Prostate gland (tissue), 2 donors: ENCODE results near the gene IRS2. TPM values are rescaled to one million over a fixed set of nuclear protein-coding genes. Genes with fewer than 3 reads are reported as not detected.

Experiments
- DNase-seq: peaks from one replicate; pipeline ENCODE4 v3.0.0-alpha.2; 2019; ENCODE audit warnings: low spot score
- H3K27ac ChIP-seq, 2 donors: fragments of 200-600 bp; sonication (generic); 2 replicates each; pipeline ENCODE4 v1.5.1; 2017 to 2019
- H3K27me3 ChIP-seq: fragments of 200-600 bp; sonication (generic); replicated peaks from 2 replicates; pipeline ENCODE4 v1.5.1; 2019; ENCODE audit not compliant: insufficient read depth
- H3K36me3 ChIP-seq, 2 donors: fragments of 200-600 bp; sonication (generic); 1 replicate in 1 of 2; 2 replicates in 1 of 2; pipeline versions ENCODE4 v1.5.1 to v1.8.1; 2017 to 2019
- H3K4me1 ChIP-seq: fragments of 200-600 bp; sonication (generic); replicated peaks from 2 replicates; pipeline ENCODE4 v1.5.1; 2019
- H3K4me3 ChIP-seq, 2 donors: fragments of 200-600 bp; sonication (generic); 2 replicates each; pipeline ENCODE4 v1.5.1; 2017 to 2019
- H3K9me3 ChIP-seq: fragments of 200-600 bp; sonication (generic); 2 replicates; pipeline ENCODE4 v1.5.1; 2017
- CTCF ChIP-seq, 4 experiments: fragments of 200-600 bp in 2 of 4; fragments of 450-650 bp in 2 of 4; sonication (generic) in 2 of 4; IDR thresholded peaks; 1 replicate in 3 of 4; 2 replicates in 1 of 4; pipeline ENCODE4 v1.5.1; 2016 to 2019; ENCODE audit warnings: antibody characterized with exemption in 4 of 4, mild to moderate bottlenecking in 2 of 4, moderate library complexity in 2 of 4
- POLR2A ChIP-seq: fragments of 450-650 bp; IDR thresholded peaks from one replicate; pipeline ENCODE4 v1.6.1; 2016; ENCODE audit warnings: antibody characterized with exemption, mild to moderate bottlenecking
- POLR2AphosphoS5 ChIP-seq: sonication (generic); formaldehyde crosslinking; IDR thresholded peaks from one replicate; pipeline ENCODE4 v1.6.1; 2017; ENCODE audit warnings: antibody characterized with exemption
- WGBS: methylation state at CpG from one replicate; pipeline ENCODE4 v1.1.5; 2018; 5-methylcytosine and 5-hydroxymethylcytosine counted together
- intact Hi-C: fragments of 100-400 bp; cut with DNase I; formaldehyde crosslinking; loops from one replicate; pipeline ENCODE4 v1.14.2; 2022
- total RNA-seq, 2 donors: library from RNA; depleted of rRNA; stranded (reverse); fragments of >200 nt; gene quantifications; one replicate each; pipeline ENCODE4 v1.1.0, GENCODE V29; 2016

IRS2 gene
- total RNA-seq, 2 donors from 2014 or later: 43.5 to 54.8 TPM

DNA sequence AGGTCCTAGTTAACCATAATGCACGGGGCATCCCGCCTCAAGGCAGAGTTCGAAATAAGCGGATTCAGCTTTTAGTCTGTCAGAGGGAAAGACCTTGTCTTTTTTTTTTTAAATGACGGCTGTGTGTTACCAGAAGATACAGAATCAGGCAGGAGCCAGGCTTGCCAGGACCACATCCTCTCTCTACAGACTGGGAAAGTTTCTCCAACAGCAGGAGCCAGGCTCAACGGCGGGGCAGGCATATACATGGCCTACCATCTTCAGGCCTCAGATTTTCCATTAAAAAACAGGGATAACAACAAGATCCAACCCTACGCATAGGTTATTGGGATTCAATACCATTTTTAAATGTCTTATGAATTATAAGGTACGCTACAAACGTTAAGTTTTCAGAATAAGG is 17.8 kb downstream of the IRS2 start:
- Histone ChIP-seq H3K4me1 (no peaks in the 10 kb centered on the region), H3K36me3 (peaks cover 0 to 6% of the 10 kb centered on the region in 2 donors), H3K27ac (no peak overlapping the region), H3K27me3 (no peaks in the 10 kb centered on the region), H3K4me3 (no peak overlapping the region), H3K9me3 (no peaks in the 10 kb centered on the region)
- intact Hi-C loops: no loop called here
- WGBS: 94% methylated on average over 10 of the region's 10 CpGs
- DNase-seq: no peak
- TF ChIP-seq CTCF (IDR thresholded peaks at IDR 0.05): no peak
- TF ChIP-seq POLR2A: no peak
- TF ChIP-seq POLR2AphosphoS5: no peak

DNA sequence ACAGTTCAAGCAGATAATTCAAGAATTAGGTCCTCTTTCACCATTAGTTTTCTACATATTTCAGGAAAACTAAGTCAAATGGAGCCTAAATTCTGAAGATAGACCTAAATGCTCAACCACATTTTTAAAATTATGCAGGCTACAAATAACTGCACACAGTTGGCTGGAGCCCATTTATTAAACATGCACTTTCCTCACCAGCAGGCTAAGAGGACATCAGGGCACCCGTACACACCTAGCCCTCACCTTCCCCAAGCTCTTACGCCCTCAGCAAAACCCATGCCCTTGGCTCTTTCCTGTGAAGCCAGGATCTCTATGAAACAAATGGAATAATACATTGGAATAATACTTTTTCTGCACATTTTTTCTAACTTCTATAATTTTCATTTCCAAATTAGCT is 18.2 kb downstream of the IRS2 start:
- WGBS: 97% methylated on average over 2 of the region's 2 CpGs
- DNase-seq: no peak

DNA sequence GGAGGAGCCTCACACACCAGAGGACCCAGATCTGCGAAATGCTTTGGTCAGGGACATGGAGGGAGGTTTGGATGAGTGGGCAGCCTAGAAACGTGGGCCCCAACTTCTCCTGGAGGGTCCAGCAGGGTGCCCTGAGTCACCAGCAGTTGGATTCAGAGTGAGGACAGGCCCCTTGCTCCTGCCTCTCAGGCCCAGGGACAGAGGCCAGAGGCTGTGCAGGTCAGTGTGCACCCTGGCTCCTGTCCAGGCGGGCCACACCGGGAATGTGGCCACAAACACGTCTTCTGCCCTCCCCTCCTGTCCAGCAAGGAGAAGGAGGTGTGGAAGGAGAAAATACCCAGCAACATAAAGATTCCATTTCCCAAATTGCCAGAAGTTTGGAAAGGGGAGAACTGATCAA is 19.4 kb downstream of the IRS2 start:
- no peaks in the 10 kb centered on the region for H3K9me3 ChIP-seq
- TF ChIP-seq POLR2AphosphoS5 (no peak), POLR2A (no peak), CTCF (IDR thresholded peaks at IDR 0.05) (no peak)
- peaks cover 0 to 6% of the 10 kb centered on the region in 2 donors for H3K36me3 ChIP-seq
- no peak overlapping the region for H3K4me3 ChIP-seq
- H3K27me3 ChIP-seq: no peaks in the 10 kb centered on the region
- intact Hi-C loops: no loop called here
- DNase-seq: no peak
- H3K4me1 ChIP-seq: no peaks in the 10 kb centered on the region
- WGBS: 58% methylated on average over 5 of the region's 5 CpGs
- no peak overlapping the region for H3K27ac ChIP-seq

More for the DNA sequence above, 18.2 kb downstream of the IRS2 start:
- Histone ChIP-seq H3K27me3 (no peaks in the 10 kb centered on the region), H3K27ac (no peak overlapping the region), H3K4me3 (no peak overlapping the region), H3K36me3 (peaks cover 0 to 6% of the 10 kb centered on the region in 2 donors), H3K4me1 (no peaks in the 10 kb centered on the region), H3K9me3 (no peaks in the 10 kb centered on the region)
- TF ChIP-seq POLR2AphosphoS5: no peak
- no peak for TF ChIP-seq CTCF (IDR thresholded peaks at IDR 0.05)
- no peak for TF ChIP-seq POLR2A
- intact Hi-C loops: no loop called here

- intact Hi-C loops: no loop called here
- Histone ChIP-seq H3K36me3 (no peaks in the 10 kb centered on the region), H3K27ac (no peak overlapping the region), H3K9me3 (no peaks in the 10 kb centered on the region), H3K27me3 (no peaks in the 10 kb centered on the region), H3K4me1 (peaks cover 3% of the 10 kb centered on the region), H3K4me3 (no peak overlapping the region)
- TF ChIP-seq POLR2A (no peak), POLR2AphosphoS5 (no peak), CTCF (IDR thresholded peaks at IDR 0.05) (no peak)
- WGBS: 59% methylated on average over 10 of the region's 10 CpGs
- DNase-seq: no peak
Observed at GRCh38 chr13:109764470-109765291, 21.7 kb downstream of the IRS2 start.

DNA sequence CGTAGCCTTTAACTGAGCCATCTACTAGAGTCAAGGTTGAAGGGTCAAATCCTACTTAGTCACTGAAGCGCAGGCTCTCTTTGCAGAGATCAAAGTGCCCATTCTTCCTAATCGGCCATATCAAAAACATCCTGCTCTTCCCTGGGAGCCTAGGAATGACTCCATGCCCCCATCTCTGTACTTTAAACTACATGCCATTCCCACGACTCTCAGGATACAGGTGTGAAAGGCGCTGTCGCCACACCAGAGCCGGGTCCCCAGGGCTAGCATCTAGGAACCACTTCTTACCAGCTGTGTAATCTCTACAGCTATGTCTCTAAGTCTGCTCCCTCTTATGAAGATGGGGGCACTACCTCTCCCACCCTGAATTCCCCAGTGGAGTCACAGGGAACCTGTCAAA is 22.3 kb downstream of the IRS2 start:
- Histone ChIP-seq H3K9me3 (no peaks in the 10 kb centered on the region), H3K27me3 (no peaks in the 10 kb centered on the region), H3K27ac (no peak overlapping the region), H3K36me3 (no peaks in the 10 kb centered on the region), H3K4me1 (peaks cover 3% of the 10 kb centered on the region), H3K4me3 (no peak overlapping the region)
- 92% methylated on average over 7 of the region's 7 CpGs for WGBS
- intact Hi-C loops: no loop called here
- TF ChIP-seq CTCF (IDR thresholded peaks at IDR 0.05) (no peak), POLR2A (no peak), POLR2AphosphoS5 (no peak)
- no peak for DNase-seq
